K562 (cell line): ENCODE data around the gene POLR1A. TPM values are rescaled to one million over a fixed set of nuclear protein-coding genes. Genes with fewer than 3 reads are reported as not detected.

Experiments
- C11orf30 ChIP-seq: fragments of 450-650 bp; IDR thresholded peaks from 2 replicates; pipeline ENCODE4 v1.6.1; 2016; ENCODE audit warnings: low read depth, mild to moderate bottlenecking
- CREB1 ChIP-seq, 2 experiments: sonication (generic) in 1 of 2; formaldehyde crosslinking in 1 of 2; IDR thresholded peaks; 2 replicates each; pipeline versions ENCODE4 v1.6.1 to v1.8.0; 2012 to 2022; ENCODE audit warnings: inconsistent platforms in 1 of 2, mild to moderate bottlenecking in 1 of 2, missing genetic modification reagents in 1 of 2, moderate library complexity in 1 of 2
- ESRRA ChIP-seq: fragments of 450-650 bp; IDR thresholded peaks from 2 replicates; pipeline ENCODE4 v1.6.1; 2014; ENCODE audit warnings: low read depth, mild to moderate bottlenecking, moderate library complexity, borderline replicate concordance
- IFI16 ChIP-seq: fragments of 250-450 bp; sonication (Bioruptor Pico); IDR thresholded peaks from 2 replicates; pipeline ENCODE4 v2.1.2; 2022; ENCODE audit warnings: mild to moderate bottlenecking, inconsistent platforms
- NBN ChIP-seq: fragments of 450-650 bp; IDR thresholded peaks from 2 replicates; pipeline ENCODE4 v1.6.1; 2016; ENCODE audit warnings: low read depth, mild to moderate bottlenecking
- SMAD3 ChIP-seq: fragments of 450-650 bp; formaldehyde crosslinking; conservative IDR thresholded peaks from 2 replicates; pipeline ENCODE4 v1.4.0; 2020; ENCODE audit warnings: mild to moderate bottlenecking
- SREBF1 ChIP-seq: fragments of 150-350 bp; IDR thresholded peaks from 2 replicates; pipeline ENCODE4 v1.6.1; 2014; ENCODE audit warnings: antibody characterized with exemption, low read depth, low read length, borderline replicate concordance
- ZNF695 ChIP-seq: fragments of 450-650 bp; formaldehyde crosslinking; IDR thresholded peaks from 2 replicates; pipeline ENCODE4 v1.4.0; 2020; ENCODE audit warnings: mild to moderate bottlenecking, moderate library complexity
- polyA plus RNA-seq, 8 experiments: library from polyadenylated mRNA; depleted of rRNA in 4 of 8; stranded (reverse) in 5 of 8; unstranded in 3 of 8; fragments of >200 nt; fragmentation: Nextera tagmentation in 2 of 8; fragmentation: Illumina TruSeq in 1 of 8; extraction: Ambion mirVana in 2 of 8; extraction: Trizol in 1 of 8; gene quantifications; 2 replicates each; pipeline versions ENCODE4 v1.2.1 to v1.2.3, GENCODE V29; 2011 to 2014; ENCODE audit warnings: inconsistent platforms in 1 of 8, missing spikeins in 1 of 8
- total RNA-seq, 7 experiments: library from RNA; depleted of rRNA in 6 of 7; stranded (reverse); fragments of >200 nt in 6 of 7; fragmentation: Illumina TruSeq in 2 of 7; extraction: Trizol in 2 of 7; gene quantifications; 2 replicates each; pipeline versions ENCODE4 v1.2.1 to v1.2.3, GENCODE V29; 2011 to 2021; ENCODE audit warnings: low replicate concordance in 1 of 7
- TF ChIP-seq, protein P1 (sequence below), 2 experiments: IDR thresholded peaks in 1 of 2; conservative IDR thresholded peaks in 1 of 2; 2 replicates each; pipeline ENCODE4 v1.6.1; 2016; ENCODE audit warnings: low read depth in 2 of 2, mild to moderate bottlenecking in 1 of 2, missing compliant biosample characterization in 1 of 2, missing genetic modification characterization in 1 of 2, moderate library complexity in 1 of 2
- TF ChIP-seq, protein P2 (sequence below): fragments of 250-450 bp; sonication (Bioruptor Pico); IDR thresholded peaks from 2 replicates; pipeline ENCODE4 v1.4.0; 2020
- TF ChIP-seq, protein P3 (sequence below), 2 experiments: fragments of 450-650 bp; formaldehyde crosslinking in 1 of 2; IDR thresholded peaks; 2 replicates each; pipeline versions ENCODE4 v1.4.0 to v1.6.1; 2014 to 2020; ENCODE audit warnings: mild to moderate bottlenecking in 2 of 2, borderline replicate concordance in 1 of 2, low read depth in 1 of 2

Gene POLR1A
- total and polyA plus RNA-seq, 9 of the 15 experiments (the other 6 are each of a cell fraction or from before 2014, with no cell fraction given) = 3.0 to 72.1 (median 21.8) TPM

DNA sequence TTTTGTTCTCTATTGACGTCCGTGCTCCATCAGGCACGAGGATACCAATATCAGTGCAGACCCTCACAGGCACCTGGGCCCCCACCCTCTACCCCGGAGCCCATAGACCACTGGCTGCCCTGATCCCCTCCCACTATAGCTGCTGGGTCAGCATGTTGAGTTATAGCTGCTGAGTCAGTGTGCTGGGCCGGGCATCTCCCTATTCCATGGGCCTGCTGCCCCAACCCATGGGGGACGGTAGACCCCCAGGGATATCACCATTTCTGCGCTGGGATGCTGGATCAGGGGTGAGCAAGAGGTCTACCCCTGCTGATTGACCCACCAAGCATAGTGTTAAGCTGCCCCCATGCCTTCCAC is 116.8 kb downstream of the POLR1A start (continued):
- TF ChIP-seq, protein P1, sequence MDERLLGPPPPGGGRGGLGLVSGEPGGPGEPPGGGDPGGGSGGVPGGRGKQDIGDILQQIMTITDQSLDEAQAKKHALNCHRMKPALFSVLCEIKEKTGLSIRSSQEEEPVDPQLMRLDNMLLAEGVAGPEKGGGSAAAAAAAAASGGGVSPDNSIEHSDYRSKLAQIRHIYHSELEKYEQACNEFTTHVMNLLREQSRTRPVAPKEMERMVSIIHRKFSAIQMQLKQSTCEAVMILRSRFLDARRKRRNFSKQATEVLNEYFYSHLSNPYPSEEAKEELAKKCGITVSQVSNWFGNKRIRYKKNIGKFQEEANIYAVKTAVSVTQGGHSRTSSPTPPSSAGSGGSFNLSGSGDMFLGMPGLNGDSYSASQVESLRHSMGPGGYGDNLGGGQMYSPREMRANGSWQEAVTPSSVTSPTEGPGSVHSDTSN (CRISPR knock-in tag; IDR thresholded peaks at IDR 0.05; ENCODE audit: low read depth) = no peak
- TF ChIP-seq, protein P1 (tag; conservative IDR thresholded peaks at IDR 0.05; ENCODE audit: low read depth) = 0 out of 2 replicates have a peak, but pooled peaks have one; percentile 25
- no peak for TF ChIP-seq NBN
- TF ChIP-seq, protein P2, sequence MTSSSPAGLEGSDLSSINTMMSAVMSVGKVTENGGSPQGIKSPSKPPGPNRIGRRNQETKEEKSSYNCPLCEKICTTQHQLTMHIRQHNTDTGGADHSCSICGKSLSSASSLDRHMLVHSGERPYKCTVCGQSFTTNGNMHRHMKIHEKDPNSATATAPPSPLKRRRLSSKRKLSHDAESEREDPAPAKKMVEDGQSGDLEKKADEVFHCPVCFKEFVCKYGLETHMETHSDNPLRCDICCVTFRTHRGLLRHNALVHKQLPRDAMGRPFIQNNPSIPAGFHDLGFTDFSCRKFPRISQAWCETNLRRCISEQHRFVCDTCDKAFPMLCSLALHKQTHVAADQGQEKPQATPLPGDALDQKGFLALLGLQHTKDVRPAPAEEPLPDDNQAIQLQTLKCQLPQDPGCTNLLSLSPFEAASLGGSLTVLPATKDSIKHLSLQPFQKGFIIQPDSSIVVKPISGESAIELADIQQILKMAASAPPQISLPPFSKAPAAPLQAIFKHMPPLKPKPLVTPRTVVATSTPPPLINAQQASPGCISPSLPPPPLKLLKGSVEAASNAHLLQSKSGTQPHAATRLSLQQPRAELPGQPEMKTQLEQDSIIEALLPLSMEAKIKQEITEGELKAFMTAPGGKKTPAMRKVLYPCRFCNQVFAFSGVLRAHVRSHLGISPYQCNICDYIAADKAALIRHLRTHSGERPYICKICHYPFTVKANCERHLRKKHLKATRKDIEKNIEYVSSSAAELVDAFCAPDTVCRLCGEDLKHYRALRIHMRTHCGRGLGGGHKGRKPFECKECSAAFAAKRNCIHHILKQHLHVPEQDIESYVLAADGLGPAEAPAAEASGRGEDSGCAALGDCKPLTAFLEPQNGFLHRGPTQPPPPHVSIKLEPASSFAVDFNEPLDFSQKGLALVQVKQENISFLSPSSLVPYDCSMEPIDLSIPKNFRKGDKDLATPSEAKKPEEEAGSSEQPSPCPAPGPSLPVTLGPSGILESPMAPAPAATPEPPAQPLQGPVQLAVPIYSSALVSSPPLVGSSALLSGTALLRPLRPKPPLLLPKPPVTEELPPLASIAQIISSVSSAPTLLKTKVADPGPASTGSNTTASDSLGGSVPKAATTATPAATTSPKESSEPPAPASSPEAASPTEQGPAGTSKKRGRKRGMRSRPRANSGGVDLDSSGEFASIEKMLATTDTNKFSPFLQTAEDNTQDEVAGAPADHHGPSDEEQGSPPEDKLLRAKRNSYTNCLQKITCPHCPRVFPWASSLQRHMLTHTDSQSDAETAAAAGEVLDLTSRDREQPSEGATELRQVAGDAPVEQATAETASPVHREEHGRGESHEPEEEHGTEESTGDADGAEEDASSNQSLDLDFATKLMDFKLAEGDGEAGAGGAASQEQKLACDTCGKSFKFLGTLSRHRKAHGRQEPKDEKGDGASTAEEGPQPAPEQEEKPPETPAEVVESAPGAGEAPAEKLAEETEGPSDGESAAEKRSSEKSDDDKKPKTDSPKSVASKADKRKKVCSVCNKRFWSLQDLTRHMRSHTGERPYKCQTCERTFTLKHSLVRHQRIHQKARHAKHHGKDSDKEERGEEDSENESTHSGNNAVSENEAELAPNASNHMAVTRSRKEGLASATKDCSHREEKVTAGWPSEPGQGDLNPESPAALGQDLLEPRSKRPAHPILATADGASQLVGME (CRISPR knock-in tag) = no peak
- TF ChIP-seq IFI16 (CRISPR knock-in tag) = no peak
- no peak for TF ChIP-seq SMAD3
- TF ChIP-seq CREB1 (IDR thresholded peaks at IDR 0.05) = no peak
- TF ChIP-seq CREB1 (CRISPR knock-in tag; IDR thresholded peaks at IDR 0.05) = no peak
- TF ChIP-seq ZNF695 = no peak
- TF ChIP-seq SREBF1 = no peak
- peak; percentile 91 for TF ChIP-seq C11orf30
- TF ChIP-seq ESRRA = no peak
- TF ChIP-seq, protein P3, sequence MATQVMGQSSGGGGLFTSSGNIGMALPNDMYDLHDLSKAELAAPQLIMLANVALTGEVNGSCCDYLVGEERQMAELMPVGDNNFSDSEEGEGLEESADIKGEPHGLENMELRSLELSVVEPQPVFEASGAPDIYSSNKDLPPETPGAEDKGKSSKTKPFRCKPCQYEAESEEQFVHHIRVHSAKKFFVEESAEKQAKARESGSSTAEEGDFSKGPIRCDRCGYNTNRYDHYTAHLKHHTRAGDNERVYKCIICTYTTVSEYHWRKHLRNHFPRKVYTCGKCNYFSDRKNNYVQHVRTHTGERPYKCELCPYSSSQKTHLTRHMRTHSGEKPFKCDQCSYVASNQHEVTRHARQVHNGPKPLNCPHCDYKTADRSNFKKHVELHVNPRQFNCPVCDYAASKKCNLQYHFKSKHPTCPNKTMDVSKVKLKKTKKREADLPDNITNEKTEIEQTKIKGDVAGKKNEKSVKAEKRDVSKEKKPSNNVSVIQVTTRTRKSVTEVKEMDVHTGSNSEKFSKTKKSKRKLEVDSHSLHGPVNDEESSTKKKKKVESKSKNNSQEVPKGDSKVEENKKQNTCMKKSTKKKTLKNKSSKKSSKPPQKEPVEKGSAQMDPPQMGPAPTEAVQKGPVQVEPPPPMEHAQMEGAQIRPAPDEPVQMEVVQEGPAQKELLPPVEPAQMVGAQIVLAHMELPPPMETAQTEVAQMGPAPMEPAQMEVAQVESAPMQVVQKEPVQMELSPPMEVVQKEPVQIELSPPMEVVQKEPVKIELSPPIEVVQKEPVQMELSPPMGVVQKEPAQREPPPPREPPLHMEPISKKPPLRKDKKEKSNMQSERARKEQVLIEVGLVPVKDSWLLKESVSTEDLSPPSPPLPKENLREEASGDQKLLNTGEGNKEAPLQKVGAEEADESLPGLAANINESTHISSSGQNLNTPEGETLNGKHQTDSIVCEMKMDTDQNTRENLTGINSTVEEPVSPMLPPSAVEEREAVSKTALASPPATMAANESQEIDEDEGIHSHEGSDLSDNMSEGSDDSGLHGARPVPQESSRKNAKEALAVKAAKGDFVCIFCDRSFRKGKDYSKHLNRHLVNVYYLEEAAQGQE (IDR thresholded peaks at IDR 0.05; ENCODE audit: borderline replicate concordance) = no peak
- TF ChIP-seq, protein P3 (CRISPR knock-in tag; IDR thresholded peaks at IDR 0.05; ENCODE audit: low read depth) = no peak
